Esophagus squamous epithelium (tissue), 4 donors: Measurements from ENCODE around the gene MOV10L1.
"Not testable (repeated sequence)": the region's sequence is repeated elsewhere in the genome, so short reads cannot be mapped to it uniquely, and the experiment has no call there.

Experiments
- POLR2A ChIP-seq, 4 donors: fragments of 450-650 bp; IDR thresholded peaks; one replicate each; pipeline ENCODE4 v1.6.1; 2017; ENCODE audit warnings: antibody characterized with exemption in 4 of 4, mild to moderate bottlenecking in 4 of 4, moderate library complexity in 3 of 4
- TF ChIP-seq, protein P1 (sequence below), 6 experiments: fragments of 450-650 bp in 4 of 6; fragments of 200-600 bp in 2 of 6; sonication (generic) in 2 of 6; IDR thresholded peaks; one replicate each; pipeline ENCODE4 v1.5.1; 2016 to 2019; ENCODE audit warnings: antibody characterized with exemption in 6 of 6, mild to moderate bottlenecking in 4 of 6, moderate library complexity in 4 of 6

DNA sequence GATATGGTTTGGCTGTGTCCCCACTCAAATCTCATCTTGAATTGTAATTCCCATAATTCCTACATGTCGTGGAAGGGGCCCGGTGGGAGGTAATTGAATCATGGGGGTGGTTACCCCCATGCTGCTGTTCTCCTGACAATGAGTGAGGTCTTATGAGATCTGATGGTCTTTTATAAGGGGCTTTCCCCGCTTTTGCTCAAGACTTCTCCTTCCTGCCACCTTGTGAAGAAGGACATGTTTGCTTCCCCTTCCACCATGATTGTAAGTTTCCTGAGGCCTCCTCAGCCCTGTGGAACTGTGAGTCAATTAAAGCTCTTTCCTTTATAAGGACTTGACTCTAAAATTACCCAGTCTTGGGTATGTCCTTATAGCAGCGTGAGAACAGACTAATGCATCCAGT is 2.8 kb upstream of the MOV10L1 start:
- TF ChIP-seq, protein P1, sequence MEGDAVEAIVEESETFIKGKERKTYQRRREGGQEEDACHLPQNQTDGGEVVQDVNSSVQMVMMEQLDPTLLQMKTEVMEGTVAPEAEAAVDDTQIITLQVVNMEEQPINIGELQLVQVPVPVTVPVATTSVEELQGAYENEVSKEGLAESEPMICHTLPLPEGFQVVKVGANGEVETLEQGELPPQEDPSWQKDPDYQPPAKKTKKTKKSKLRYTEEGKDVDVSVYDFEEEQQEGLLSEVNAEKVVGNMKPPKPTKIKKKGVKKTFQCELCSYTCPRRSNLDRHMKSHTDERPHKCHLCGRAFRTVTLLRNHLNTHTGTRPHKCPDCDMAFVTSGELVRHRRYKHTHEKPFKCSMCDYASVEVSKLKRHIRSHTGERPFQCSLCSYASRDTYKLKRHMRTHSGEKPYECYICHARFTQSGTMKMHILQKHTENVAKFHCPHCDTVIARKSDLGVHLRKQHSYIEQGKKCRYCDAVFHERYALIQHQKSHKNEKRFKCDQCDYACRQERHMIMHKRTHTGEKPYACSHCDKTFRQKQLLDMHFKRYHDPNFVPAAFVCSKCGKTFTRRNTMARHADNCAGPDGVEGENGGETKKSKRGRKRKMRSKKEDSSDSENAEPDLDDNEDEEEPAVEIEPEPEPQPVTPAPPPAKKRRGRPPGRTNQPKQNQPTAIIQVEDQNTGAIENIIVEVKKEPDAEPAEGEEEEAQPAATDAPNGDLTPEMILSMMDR (IDR thresholded peaks at IDR 0.05): not testable (repeated sequence)
- not testable (repeated sequence) for TF ChIP-seq POLR2A (IDR thresholded peaks at IDR 0.05)
